Activated CD8-positive, alpha-beta memory T cell treated with anti-CD3 and anti-CD28 coated beads, Interleukin-2, amount 50 U/mL, for 24 hours (primary cell): Measurements from ENCODE around the gene UNC5CL.
"Not testable (repeated sequence)": the region's sequence is repeated elsewhere in the genome, so short reads cannot be mapped to it uniquely, and the experiment has no call there.

ENCODE experiments used
- DNase-seq: peaks from one replicate; pipeline ENCODE4 v3.0.0-alpha.2; 2020; ENCODE audit errors: extremely low read depth

The UNC5CL gene

GRCh38 chr6:41040101-41040939, 1.3 kb upstream of the UNC5CL start:
- no peak for DNase-seq

DNA sequence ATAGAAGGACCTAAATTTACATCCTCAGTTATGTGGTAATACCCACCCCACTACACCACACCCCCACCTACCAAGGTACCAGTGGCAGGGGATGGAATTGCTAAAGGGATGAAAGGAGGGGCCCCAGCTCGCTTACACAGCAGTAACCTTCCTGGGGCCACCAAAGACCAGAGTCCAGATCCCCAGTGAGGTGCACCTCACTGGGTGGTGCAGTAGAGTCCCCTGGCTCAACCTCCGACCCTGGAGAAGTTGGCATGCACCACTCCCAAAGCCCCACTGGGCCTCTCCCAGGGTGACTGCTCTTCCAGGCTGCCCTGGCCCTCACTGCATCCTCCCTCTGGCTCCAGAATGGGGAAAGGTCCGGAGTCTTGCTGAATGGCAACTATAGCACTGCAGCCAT, 816 bp downstream of the UNC5CL start:
- no peak for DNase-seq

DNA sequence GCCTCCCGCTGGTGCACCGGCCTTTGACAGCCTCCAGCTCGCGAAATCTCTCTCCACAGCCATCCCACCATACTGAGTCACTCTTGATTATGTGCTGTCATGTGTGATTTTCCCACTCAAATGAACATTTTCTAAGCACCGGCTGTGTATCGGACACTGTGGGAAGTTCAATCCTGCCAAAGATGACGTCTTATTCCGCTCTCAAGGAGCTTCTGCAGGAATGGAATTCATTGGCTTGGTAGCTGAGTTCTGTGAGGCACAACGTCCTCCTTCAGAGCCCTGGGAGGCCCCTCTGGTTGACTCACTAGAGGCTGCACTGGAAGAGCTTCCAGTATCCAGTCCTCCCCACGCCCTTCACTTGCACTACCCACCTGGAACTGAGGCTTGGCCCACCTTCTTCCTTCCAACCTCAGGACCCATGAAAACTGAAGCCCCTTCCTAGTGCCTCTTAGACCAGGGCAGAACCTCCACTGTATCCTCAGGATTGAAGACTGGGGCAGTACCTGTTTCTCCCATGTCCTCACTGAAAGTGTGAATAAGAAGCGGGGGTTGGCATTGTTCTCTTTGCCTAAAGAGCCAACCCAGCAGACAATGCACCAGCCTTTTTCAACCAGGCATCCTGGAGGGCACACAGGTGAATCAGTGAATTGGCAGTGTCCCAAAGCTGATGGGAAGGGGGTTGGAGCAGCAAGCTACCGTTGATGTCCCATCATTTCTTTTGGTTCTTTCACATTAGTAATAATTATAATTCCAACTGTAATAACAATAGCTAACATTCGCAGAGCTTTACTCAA, 1.7 kb downstream of the UNC5CL start:
- DNase-seq = no peak

GRCh38 chr6:41036601-41037000, 2.4 kb downstream of the UNC5CL start:
- no peak for DNase-seq

GRCh38 chr6:41036186-41036585, 2.8 kb downstream of the UNC5CL start:
- DNase-seq = no peak

DNA sequence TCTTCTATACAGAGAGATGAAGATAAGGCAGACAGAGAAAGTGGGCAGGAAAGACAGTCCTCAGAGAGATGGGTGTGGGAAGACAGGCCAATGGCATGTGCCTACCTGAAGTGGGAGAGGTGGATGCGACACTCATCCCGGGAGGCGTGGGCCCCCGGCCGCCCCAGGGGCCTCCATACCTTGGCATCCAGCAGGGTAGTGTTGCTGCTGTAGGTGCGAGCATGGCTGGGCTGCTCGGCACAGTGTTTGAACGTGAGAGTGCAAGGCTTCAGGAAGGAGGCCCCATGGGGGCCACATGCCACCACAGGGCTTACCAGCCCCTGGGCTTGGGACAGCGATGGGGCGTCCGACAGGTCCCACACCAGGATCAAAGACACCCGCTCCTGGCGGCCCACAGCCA, 5.2 kb downstream of the UNC5CL start:
- no peak for DNase-seq

DNA sequence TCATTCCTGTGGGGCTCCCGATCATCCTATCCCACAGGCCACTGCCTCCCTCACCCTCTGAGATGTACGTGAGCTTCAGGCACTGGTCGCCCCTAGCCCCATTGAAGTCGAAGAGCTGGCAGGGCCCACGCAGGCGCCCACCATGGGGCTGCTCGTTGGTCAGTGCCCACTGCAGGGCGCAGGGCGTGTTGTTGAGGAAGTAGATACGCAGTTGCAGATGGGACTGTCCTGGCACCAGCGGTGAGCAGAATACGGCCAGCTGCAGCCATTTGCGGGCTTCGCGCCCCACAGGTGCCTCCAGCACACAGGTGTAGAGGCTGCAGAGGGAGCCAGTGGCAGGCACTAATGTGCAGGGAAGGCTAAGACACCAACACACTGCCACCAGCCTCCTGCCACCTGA, 6.2 kb downstream of the UNC5CL start:
- no peak for DNase-seq

- no peak for DNase-seq
These were observed 10.2 kb downstream of the UNC5CL start for GRCh38 chr6:41028561-41029412.

- DNase-seq = no peak
These were observed 11.0 kb downstream of the UNC5CL start for GRCh38 chr6:41027799-41028560.

- DNase-seq = no peak
These were observed 11.8 kb downstream of the UNC5CL start for GRCh38 chr6:41027241-41027640.

DNA sequence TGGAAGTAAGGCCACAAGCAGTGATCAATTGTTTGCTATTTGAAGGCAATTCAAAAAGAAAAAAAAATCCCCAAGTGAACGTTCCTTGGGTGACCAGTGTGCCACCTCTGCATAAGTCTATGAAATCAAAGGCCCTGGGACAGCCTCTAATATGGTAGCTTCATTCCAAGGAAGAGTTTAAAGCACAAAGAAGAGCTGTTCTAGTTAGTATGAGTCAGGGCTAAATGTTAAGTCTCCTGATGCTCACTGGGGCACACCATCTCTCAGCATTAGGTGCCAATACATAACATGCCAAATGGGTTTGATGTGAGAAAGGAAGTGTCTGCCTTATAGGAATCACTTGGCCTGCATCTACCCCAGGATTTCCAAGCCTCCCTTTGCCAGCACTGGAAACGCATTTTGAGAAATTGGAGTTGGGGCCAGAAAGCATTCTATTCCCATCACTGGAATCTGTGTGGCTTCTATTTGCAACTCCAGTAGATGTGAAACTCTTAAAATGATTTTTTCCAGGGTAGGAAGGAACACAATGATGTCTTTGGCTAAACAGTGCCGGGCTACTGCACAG, 13.0 kb downstream of the UNC5CL start:
- no peak for DNase-seq

- DNase-seq = no peak
These were observed 15.9 kb downstream of the UNC5CL start for GRCh38 chr6:41023114-41023513.

DNA sequence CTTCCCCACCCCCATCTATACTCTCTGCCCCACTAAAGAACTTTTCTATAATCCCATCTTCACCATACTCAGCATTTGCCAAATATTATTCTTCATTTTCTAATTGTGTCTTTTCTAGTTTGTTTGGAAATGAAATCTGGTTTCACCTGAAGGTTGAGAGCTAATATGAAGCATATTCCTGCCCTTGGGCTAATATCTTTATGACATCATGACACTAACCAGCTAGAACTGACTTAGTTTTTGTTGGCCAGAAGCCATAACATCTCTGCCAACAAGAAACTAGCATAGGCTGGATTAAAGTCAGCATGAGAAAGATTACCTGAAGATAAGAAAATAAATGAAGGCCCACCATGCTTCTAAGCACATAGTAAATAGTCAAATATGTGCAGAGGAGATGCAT, 16.7 kb downstream of the UNC5CL start:
- DNase-seq = no peak

- no peak for DNase-seq
These were observed 17.2 kb downstream of the UNC5CL start for GRCh38 chr6:41021832-41022231.

DNA sequence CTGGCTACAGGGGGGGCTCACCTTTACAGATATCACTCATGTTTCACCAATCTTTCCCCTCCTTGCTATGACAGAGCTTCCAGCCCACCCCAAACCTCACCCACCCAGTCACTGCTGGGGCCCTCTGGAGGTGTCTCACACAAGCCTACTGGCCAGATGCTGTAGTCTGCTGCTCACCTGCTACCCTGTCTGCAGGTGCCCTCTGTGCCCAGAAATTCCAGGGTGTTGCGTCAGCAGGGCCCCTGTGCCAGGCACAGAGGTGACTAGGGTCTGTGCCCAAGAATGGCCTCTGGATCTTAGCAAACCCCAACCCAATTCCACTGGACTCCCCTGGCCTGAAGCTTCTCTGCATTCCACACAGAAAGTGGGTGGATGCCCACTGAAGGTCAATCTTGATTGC, 21.4 kb downstream of the UNC5CL start:
- no peak for DNase-seq

- DNase-seq = not testable (repeated sequence)
These were observed 23.2 kb downstream of the UNC5CL start for GRCh38 chr6:41015860-41016259.

DNA sequence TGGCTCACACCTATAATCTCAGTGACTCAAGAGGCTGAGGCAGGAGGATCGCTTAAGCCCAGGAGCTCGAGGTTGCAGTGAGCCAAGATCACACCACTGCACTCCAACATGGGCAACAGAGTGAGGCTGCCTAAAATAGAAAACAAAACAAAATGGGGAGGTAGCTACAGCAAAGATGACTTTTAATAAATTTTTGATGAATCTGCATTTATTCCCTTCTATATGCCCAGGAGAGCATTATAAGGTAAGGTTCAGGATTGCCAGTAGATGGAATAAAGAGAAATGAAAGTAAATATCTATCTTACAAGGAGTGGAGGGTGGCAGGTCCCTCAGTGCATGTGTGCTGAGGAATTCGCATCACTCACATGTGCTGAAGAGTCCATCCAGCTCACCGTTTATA, 24.2 kb downstream of the UNC5CL start:
- no peak for DNase-seq

- no peak for DNase-seq
These were observed 25.4 kb downstream of the UNC5CL start for GRCh38 chr6:41013466-41014153.

DNA sequence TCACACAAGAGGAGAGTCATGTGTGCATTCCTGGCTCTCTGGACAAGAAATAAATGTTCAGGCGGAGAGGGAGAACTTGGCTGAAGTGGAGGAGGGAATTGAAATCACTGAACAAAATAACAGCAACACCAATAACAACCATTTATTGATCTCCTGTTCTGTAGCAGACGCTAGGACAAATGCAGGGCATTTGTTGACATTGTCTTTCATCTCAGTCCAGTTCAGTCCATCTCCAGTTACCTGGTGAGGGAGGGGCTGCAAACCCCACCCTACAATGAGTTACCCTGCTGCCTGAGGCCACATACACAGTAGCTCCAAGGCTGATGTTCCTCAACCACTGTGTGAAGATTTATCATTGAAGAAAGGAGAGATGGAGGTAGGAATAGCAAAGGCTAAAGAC, 27.3 kb downstream of the UNC5CL start:
- no peak for DNase-seq

DNA sequence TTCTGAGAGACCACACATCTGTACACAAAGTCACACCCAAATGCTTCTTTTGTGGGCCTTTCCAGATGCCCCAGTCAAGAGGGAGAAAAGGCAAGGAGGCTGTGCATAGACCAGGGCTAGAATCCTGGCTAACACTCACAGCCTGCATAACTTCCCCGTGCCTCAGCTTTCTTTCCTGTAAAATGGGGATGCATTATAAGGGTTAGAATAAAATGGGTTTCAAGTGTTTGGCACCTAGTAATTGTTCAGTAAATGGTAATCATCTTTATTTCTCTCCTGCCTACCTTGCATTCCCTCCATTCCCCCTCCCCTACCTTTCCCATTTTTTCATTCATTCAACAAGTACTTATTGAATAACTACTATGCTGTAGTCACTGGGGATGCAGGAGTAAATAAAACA, 29.4 kb downstream of the UNC5CL start:
- no peak for DNase-seq

GRCh38 chr6:41008011-41008410, 31.0 kb downstream of the UNC5CL start:
- no peak for DNase-seq
